Endothelial cell of umbilical vein (primary cell): ENCODE measurements around the gene CEP128.

Source experiments
- CTCF ChIP-seq, 2 donors: IDR thresholded peaks; 1 replicate in 1 of 2; 2 replicates in 1 of 2; pipeline ENCODE4 v1.5.1; 2011; ENCODE audit warnings: low read length in 2 of 2, mild to moderate bottlenecking in 2 of 2, moderate library complexity in 2 of 2, control low read depth in 1 of 2, inconsistent platforms in 1 of 2, low read depth in 1 of 2; ENCODE audit not compliant: insufficient read depth in 1 of 2; ENCODE audit errors: extremely low read depth in 1 of 2
- EZH2 ChIP-seq: IDR thresholded peaks from 2 replicates; pipeline ENCODE4 v1.6.1; 2012; ENCODE audit warnings: borderline replicate concordance, low read depth, mild to moderate bottlenecking, moderate library complexity, low read length, inconsistent platforms; ENCODE audit not compliant: severe bottlenecking
- GATA2 ChIP-seq: IDR thresholded peaks from 2 replicates; pipeline ENCODE4 v1.7.0; 2011; ENCODE audit warnings: low read depth, mild to moderate bottlenecking, moderate library complexity, mixed read lengths, low read length; ENCODE audit not compliant: insufficient read length, insufficient read depth
- POLR2AphosphoS5 ChIP-seq: IDR thresholded peaks from 2 replicates; pipeline ENCODE4 v1.6.1; 2012; ENCODE audit warnings: low read depth, mild to moderate bottlenecking, control low read depth, low read length, moderate library complexity; ENCODE audit not compliant: insufficient read depth

GRCh38 chr14:80644826-80645225, 296.7 kb downstream of the CEP128 start:
- no peak for TF ChIP-seq CTCF (IDR thresholded peaks at IDR 0.05; ENCODE audit: extremely low read depth in 1 of 2, insufficient read depth in 1 of 2, low read depth in 1 of 2, low read length in 2 of 2)
- no peak for TF ChIP-seq POLR2AphosphoS5
- TF ChIP-seq EZH2: no peak
- TF ChIP-seq GATA2: peak; percentile 45
